Common myeloid progenitor, CD34-positive (primary cell): ENCODE measurements around the gene CARD8.
A peak's percentile ranks its signal among the peaks of the same experiment; 100 is the strongest.

Source experiments
- CTCF ChIA-PET: fragments of 350-600 bp; sonication (Branson Sonifier 250); formaldehyde crosslinking; loops from one replicate; lab custom pipeline; 2021; ENCODE audit warnings: antibody characterized with exemption; lab: Charles Lee
- POLR2A ChIA-PET: fragments of 350-600 bp; sonication (Branson Sonifier 250); formaldehyde crosslinking; loops from one replicate; lab custom pipeline; 2021; ENCODE audit warnings: antibody characterized with exemption; lab: Charles Lee
- DNase-seq, 3 donors: peaks; one replicate each; pipeline versions ENCODE4 v3.0.0 to v3.0.0-alpha.2; 2013
- H3K27ac ChIP-seq, 2 experiments: 1 replicate in 1 of 2; 2 replicates in 1 of 2; pipeline ENCODE4 v1.7.0; 2013; ENCODE audit warnings: inconsistent platforms in 2 of 2, low read length in 2 of 2, mild to moderate bottlenecking in 2 of 2, low read depth in 1 of 2, moderate library complexity in 1 of 2; ENCODE audit not compliant: severe bottlenecking in 2 of 2, insufficient read depth in 1 of 2, poor library complexity in 1 of 2
- H3K27me3 ChIP-seq, 5 experiments: replicated peaks in 2 of 5; 1 replicate in 3 of 5; 2 replicates in 2 of 5; pipeline versions ENCODE4 v1.6.1 to v1.7.0; 2013; ENCODE audit warnings: low read length in 4 of 5, mild to moderate bottlenecking in 2 of 5, moderate library complexity in 2 of 5, inconsistent platforms in 1 of 5; ENCODE audit not compliant: insufficient read depth in 5 of 5, control insufficient read depth in 4 of 5
- H3K36me3 ChIP-seq, 4 experiments: 1 replicate in 2 of 4; 2 replicates in 2 of 4; pipeline versions ENCODE4 v1.6.1 to v1.7.0; 2013; ENCODE audit warnings: low read length in 3 of 4, control low read depth in 1 of 4, mild to moderate bottlenecking in 1 of 4; ENCODE audit not compliant: control insufficient read depth in 4 of 4, insufficient read depth in 4 of 4
- H3K4me1 ChIP-seq, 4 experiments: 1 replicate in 3 of 4; 2 replicates in 1 of 4; pipeline versions ENCODE4 v1.6.1 to v1.7.1; 2013; ENCODE audit warnings: low read length in 3 of 4, mild to moderate bottlenecking in 3 of 4, control low read depth in 1 of 4, inconsistent platforms in 1 of 4, moderate library complexity in 1 of 4; ENCODE audit not compliant: control insufficient read depth in 4 of 4, insufficient read depth in 4 of 4; ENCODE audit errors: control extremely low read depth in 1 of 4
- H3K4me3 ChIP-seq, 7 experiments: 1 replicate in 4 of 7; 2 replicates in 3 of 7; pipeline versions ENCODE4 v1.5.1 to v1.7.0; 2013; ENCODE audit warnings: mild to moderate bottlenecking in 7 of 7, low read length in 6 of 7, moderate library complexity in 6 of 7, inconsistent platforms in 2 of 7, low read depth in 2 of 7, control low read depth in 1 of 7; ENCODE audit not compliant: insufficient read depth in 4 of 7, control insufficient read depth in 1 of 7; ENCODE audit errors: extremely low read depth in 1 of 7
- H3K9me3 ChIP-seq, 5 experiments: 1 replicate in 4 of 5; 2 replicates in 1 of 5; pipeline versions ENCODE4 v1.6.1 to v1.7.1; 2013; ENCODE audit warnings: low read length in 4 of 5, mild to moderate bottlenecking in 2 of 5, inconsistent platforms in 1 of 5, low read depth in 1 of 5, moderate library complexity in 1 of 5; ENCODE audit not compliant: control insufficient read depth in 4 of 5, insufficient read depth in 2 of 5; ENCODE audit errors: control extremely low read depth in 1 of 5
- WGBS: methylation state at CpG from one replicate; pipeline ENCODE4 v1.1.5; 2013; ENCODE audit not compliant: insufficient coverage; 5-methylcytosine and 5-hydroxymethylcytosine counted together

Gene CARD8

DNA sequence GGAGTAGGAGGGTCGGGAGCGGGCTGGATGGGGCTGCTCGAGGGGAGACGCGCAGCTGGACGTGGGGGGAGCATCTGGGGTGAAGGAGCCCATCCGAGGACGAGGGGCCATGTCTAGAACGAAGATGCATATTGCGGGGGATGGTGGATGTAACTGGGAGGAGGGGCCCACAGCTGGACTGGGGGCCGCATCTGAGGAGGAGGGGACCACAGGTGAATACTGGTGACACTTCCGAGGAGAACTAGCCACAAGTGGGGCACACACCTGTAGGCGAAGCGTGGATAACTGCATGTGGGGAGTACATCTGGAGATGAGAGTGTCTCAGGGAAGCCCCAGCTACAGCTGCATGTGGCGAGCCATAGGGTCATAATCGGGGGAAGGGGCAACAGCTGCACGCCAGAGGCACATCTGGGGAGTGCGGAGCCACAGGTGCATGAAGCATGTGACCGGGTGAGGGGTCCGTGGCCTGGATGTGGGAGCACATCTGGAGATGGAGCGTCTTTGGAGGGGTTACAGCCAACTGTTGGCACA, 84.8 kb downstream of the CARD8 start:
- H3K4me3 ChIP-seq: peak overlapping the region; percentile 41 to 98 (median 82)
- H3K36me3 ChIP-seq: peaks cover 4 to 28% (median 22%) of the 10 kb centered on the region in 4 experiments
- ChIA-PET POLR2A (interaction anchor here (0.6 kb wide), 1 partner anchor 978 kb away, joined by 3 read pairs; no protein-coding TSS in a partner anchor), CTCF (interaction anchor here (2.0 kb wide), 1 partner anchor 33 kb away, joined by 8 read pairs; no protein-coding TSS in a partner anchor)
- H3K9me3 ChIP-seq: no peaks in the 10 kb centered on the region
- DNase-seq: no peak
- 4% methylated on average over 20 of the region's 21 CpGs for WGBS
- H3K27ac ChIP-seq: peak overlapping the region; percentile 28 to 84
- H3K27me3 ChIP-seq: no peaks in the 10 kb centered on the region
- peaks cover 8 to 26% (median 12%) of the 10 kb centered on the region in 4 experiments for H3K4me1 ChIP-seq

DNA sequence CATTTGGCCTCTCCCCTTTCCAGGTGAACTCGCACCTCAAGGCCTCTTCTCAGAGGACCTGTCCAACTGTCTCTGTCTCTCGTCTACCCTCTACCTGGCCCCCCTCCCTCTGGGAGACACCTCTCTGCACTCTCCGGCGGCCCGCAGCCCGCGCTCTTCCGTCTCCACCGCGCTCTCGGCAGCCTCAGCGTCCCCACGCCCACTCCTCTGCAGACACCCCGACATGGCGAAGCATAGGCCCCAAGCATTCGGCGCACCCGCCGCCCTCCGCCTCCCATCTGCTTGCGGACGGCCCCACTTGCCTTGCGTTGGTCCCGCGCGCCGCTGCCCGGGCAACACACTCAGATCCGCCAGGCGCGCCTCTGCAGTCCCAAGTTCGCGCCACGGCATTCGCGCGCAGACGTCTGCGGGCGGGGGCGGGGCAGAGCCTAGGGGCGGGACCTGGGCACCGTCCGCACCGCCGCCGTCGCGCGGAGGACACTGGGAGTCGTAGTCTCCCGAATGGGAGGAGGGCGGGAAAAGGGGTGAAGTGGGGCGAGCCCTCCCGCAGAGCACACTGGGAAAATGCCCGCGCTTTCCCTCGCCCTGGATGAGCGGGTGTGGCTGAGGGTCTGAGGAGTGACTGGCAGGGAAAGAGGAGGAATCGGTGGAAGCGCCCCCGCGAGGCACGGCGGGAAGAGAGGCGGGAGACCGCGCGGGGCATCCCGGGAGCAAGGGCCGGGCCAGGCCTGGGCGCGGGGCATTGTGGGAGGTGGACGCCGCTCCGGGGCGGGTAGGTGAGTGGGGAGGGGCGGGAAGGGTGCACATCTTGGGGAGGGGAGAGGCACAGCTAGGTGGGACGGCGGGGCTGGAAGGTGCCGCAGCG, 85.5 kb downstream of the CARD8 start, which contains the start of the genes LIG1 and ZSWIM9:
Gene LIG1 (minus strand): TSS at position 406 of the 865 bp plus-strand sequence. CDS start 4,778 bp downstream, outside the sequence.
Gene ZSWIM9 (plus strand): TSS at position 742 of the 865 bp plus-strand sequence. CDS start 1,123 bp downstream, outside the sequence.
- Histone ChIP-seq H3K36me3 (peaks cover 4 to 28% (median 18%) of the 10 kb centered on the region in 4 experiments), H3K4me1 (peaks cover 8 to 20% (median 12%) of the 10 kb centered on the region in 4 experiments), H3K27ac (peak within 1 kb of the TSS; percentile 72 to 84), H3K27me3 (no peaks in the 10 kb centered on the region), H3K9me3 (no peaks in the 10 kb centered on the region), H3K4me3 (peak within 1 kb of the TSS; percentile 79 to 98 (median 86))
- under 1% methylated on average over 75 of the region's 82 CpGs for WGBS
- DNase-seq: peak; percentile 90 to 95 (median 95)
- POLR2A ChIA-PET: no interaction called here
- CTCF ChIA-PET: interaction anchor here (2.0 kb wide), 1 partner anchor 34 kb away, joined by 8 read pairs; no protein-coding TSS in a partner anchor

DNA sequence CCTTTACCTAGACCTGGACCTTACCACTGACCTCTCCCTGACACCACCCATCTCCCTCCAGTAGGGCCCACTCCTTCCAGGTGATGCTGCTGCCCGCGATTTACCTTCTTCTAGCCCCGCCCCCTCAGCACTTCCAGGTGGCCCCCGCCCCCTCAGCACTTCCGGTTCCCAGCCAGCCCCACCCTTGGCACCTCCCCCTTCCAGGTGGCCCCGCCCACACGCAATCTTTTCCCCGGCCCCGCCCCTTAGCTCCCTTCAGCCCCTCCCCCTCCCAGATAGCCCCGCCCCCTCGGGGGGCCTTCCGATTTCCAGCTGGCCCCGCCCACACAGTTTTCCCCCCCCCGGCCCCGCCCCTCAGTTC, 86.2 kb downstream of the CARD8 start:
- peaks cover 8 to 20% (median 12%) of the 10 kb centered on the region in 4 experiments for H3K4me1 ChIP-seq
- peak overlapping the region in 1 of 2 experiments; percentile 84 for H3K27ac ChIP-seq
- H3K36me3 ChIP-seq: peaks cover 5 to 27% (median 15%) of the 10 kb centered on the region in 4 experiments
- H3K4me3 ChIP-seq: peak overlapping the region; percentile 79 to 98 (median 86)
- H3K9me3 ChIP-seq: no peaks in the 10 kb centered on the region
- POLR2A ChIA-PET: no interaction called here
- CTCF ChIA-PET: interaction anchor here (0.8 kb wide), 1 partner anchor 16 kb away, joined by 3 read pairs; no protein-coding TSS in a partner anchor
- peak; percentile 72 to 78 (median 74) for DNase-seq
- no peaks in the 10 kb centered on the region for H3K27me3 ChIP-seq
- 0% methylated on average over 2 of the region's 15 CpGs for WGBS

DNA sequence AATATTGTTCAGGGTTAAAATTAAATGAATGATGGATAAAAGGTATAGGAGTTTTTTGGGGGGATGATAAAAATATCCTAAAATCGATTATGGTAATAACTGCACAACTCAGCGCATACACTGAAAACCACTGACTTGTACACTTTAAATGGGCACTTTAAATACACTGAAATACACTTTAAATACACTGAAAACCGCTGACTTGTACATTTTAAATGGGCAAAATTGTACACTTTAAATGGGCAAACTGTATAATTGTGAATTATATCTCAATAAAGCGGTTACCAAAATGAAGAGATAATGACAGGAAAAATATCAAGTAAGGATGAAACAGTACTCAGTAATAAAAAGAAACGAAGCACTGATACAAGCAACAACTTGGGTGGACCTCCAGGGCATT, 87.0 kb downstream of the CARD8 start:
- Histone ChIP-seq H3K9me3 (no peaks in the 10 kb centered on the region), H3K36me3 (peaks cover 4 to 25% (median 10%) of the 10 kb centered on the region in 4 experiments), H3K4me3 (peak overlapping the region in 1 of 7 experiments; percentile 91), H3K27ac (no peak overlapping the region), H3K27me3 (no peaks in the 10 kb centered on the region), H3K4me1 (peaks cover 8 to 20% (median 12%) of the 10 kb centered on the region in 4 experiments)
- no CpG with 5 or more reads among the region's 5 CpGs for WGBS
- POLR2A ChIA-PET: no interaction called here
- no peak for DNase-seq
- CTCF ChIA-PET: interaction anchor here (0.6 to 0.8 kb wide), 2 partner anchors 15 to 16 kb away, joined by 3 to 5 read pairs; no protein-coding TSS in a partner anchor

DNA sequence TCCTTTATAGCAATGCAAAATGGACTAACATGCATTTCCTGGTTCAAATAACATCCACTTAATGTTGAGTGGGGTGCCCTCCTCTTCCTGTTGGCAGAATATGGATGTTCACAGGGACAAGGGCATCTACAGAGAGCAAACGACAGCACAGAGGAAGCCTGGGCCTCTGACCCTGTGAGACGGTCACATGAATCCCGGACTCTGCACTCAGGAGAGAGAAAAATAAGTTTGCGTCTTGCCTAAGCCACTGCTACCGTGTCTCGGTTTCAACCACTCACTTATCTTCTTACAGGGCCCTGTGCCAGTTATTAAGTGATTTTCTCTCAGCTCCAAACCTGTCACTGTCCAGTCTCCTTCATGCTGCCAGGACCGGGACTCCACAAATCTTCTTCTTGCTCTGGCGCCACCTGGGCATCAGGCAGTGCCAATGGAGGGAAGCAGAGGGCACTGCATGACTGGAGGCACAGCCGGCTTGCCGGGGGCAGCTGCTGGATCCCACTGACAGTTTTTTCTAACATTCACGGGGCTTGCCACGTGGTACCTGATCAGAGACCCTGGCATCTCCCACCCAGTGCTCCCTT, 97.4 kb downstream of the CARD8 start:
- no peak for DNase-seq
- H3K4me3 ChIP-seq: no peak overlapping the region
- H3K9me3 ChIP-seq: no peaks in the 10 kb centered on the region
- H3K27me3 ChIP-seq: no peaks in the 10 kb centered on the region
- CTCF ChIA-PET: interaction anchor here (1.5 kb wide), 1 partner anchor 53 kb away, joined by 3 read pairs; no protein-coding TSS in a partner anchor
- POLR2A ChIA-PET: no interaction called here
- WGBS: 89% methylated on average over 12 of the region's 12 CpGs
- no peaks in the 10 kb centered on the region for H3K4me1 ChIP-seq
- H3K27ac ChIP-seq: no peak overlapping the region
- peaks cover 14 to 74% (median 38%) of the 10 kb centered on the region in 4 experiments for H3K36me3 ChIP-seq
